ENCODE data around the gene SULT1C2.

GRCh38 chr2:108279468-108279867 lies 9.2 kb upstream of the SULT1C2 start:
- TF ChIP-seq CTCF (IDR thresholded peaks at IDR 0.05) (no peak), POLR2A (IDR thresholded peaks at IDR 0.05) (no peak)
